Activated CD4-positive, alpha-beta T cell treated with anti-CD3 and anti-CD28 coated beads for 36 hours (primary cell): ENCODE results near the gene FCN1. TPM values are rescaled to one million over a fixed set of nuclear protein-coding genes. Genes with fewer than 3 reads are reported as not detected.

Experiments used
- ATAC-seq: fragments of 200-7000 bp; cut with Tn5 transposase; one replicate; pipeline ENCODE4 v1.10.0; 2021; ENCODE audit warnings: mild to moderate bottlenecking, moderate library complexity
- CTCF ChIA-PET: fragments of 350-600 bp; sonication (Branson Sonifier 250); formaldehyde crosslinking; loops from one replicate; lab custom pipeline; 2021; ENCODE audit warnings: antibody characterized with exemption; lab: Charles Lee
- POLR2A ChIA-PET: fragments of 350-600 bp; sonication (Branson Sonifier 250); formaldehyde crosslinking; loops from one replicate; lab custom pipeline; 2021; ENCODE audit warnings: antibody characterized with exemption, inconsistent platforms; lab: Charles Lee
- DNase-seq: peaks from one replicate; pipeline ENCODE4 v3.0.0-alpha.2; 2020
- H3K27ac Mint-ChIP-seq: one replicate; pipeline ENCODE4 v1.8.0; 2021; ENCODE audit warnings: mixed read lengths
- H3K27me3 Mint-ChIP-seq: one replicate; pipeline ENCODE4 v1.8.0; 2021; ENCODE audit warnings: mixed read lengths
- H3K36me3 Mint-ChIP-seq: one replicate; pipeline ENCODE4 v1.8.0; 2021; ENCODE audit warnings: low read depth, mixed read lengths
- H3K4me1 Mint-ChIP-seq: one replicate; pipeline ENCODE4 v1.8.0; 2021; ENCODE audit warnings: mixed read lengths
- H3K4me3 Mint-ChIP-seq: one replicate; pipeline ENCODE4 v1.8.0; 2021; ENCODE audit warnings: mild to moderate bottlenecking, moderate library complexity, mixed read lengths
- H3K9me3 Mint-ChIP-seq: one replicate; pipeline ENCODE4 v1.8.0; 2021; ENCODE audit warnings: low read depth, mixed read lengths
- intact Hi-C, 2 experiments: fragments of 100-400 bp; cut with DNase I in 1 of 2; cut with micrococcal nuclease in 1 of 2; formaldehyde crosslinking; loops; one replicate each; pipeline versions ENCODE4 v1.14.2 to v1.15.1; 2022 to 2024; cut with DNase I, micrococcal nuclease
- total RNA-seq, 2 experiments: library from RNA; stranded (reverse); gene quantifications; one replicate each; pipeline ENCODE4 v1.2.3, GENCODE V29; 2021

The FCN1 gene
- total RNA-seq, 2 experiments from 2014 or later, result not detected

DNA sequence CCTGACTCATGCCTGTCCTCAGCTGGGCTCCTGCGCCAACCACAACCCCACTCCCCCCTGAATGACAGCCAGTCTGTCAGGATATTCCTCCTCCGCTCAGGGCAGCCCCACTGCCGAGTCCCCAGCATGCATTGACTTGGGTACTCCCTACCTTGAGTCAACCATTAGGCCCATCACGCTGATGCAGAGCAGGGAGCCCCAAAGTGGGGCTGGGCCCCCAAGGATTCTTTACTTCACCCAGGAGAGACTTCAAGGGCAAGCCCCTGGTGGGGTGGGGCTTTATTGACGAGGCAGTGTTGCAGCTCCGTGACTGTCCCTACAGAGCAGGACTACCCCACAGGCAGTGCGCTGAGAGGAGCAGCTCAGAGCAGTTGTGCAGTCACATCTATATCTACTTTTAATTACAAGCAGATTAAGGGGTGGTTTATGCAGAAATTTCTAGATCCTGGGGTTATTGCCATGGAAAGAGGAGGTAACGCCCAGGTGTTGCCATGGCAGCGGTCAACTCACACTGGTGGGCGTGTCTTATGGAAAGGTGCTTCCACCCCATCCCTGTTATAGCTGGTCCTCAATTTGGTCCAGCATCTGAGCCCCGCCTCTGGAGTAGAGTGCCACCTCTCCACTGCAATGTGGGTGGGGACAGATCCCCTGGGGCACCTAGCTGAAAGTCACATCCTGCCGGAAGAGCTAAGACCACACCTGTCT, 32.1 kb upstream of the FCN1 start:
- Mint-ChIP-seq H3K36me3 (no peaks in the 10 kb centered on the region), H3K9me3 (no peaks in the 10 kb centered on the region), H3K4me3 (no peak overlapping the region), H3K27ac (no peak overlapping the region), H3K4me1 (no peaks in the 10 kb centered on the region), H3K27me3 (no peaks in the 10 kb centered on the region)
- DNase-seq, result no peak
- intact Hi-C loops, result no loop called here
- ChIA-PET CTCF (no interaction called here), POLR2A (no interaction called here)
- ATAC-seq, result no peak

DNA sequence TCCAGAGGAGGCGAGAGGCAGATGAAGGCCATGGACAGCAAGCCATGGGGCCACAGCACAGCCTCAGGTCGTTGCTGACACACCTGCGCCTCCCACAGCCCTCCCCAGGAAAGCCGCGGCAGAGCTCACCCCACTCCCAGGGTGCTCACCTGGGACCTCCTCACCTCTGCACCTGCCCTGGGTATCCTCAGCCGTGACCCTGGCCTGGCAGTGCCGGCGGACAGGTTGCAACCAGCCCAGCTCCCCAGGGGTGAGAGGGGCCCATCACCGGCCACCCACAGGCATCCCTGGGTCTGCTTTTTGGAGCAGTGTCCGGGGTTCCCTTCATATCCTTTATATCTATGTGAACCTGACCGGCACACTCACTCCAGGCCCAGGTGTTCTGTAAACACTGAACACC, 30.4 kb upstream of the FCN1 start:
- intact Hi-C loops, result no loop called here
- H3K27me3 Mint-ChIP-seq, result no peaks in the 10 kb centered on the region
- ATAC-seq, result no peak
- H3K4me1 Mint-ChIP-seq, result no peaks in the 10 kb centered on the region
- no peaks in the 10 kb centered on the region for H3K9me3 Mint-ChIP-seq
- no peaks in the 10 kb centered on the region for H3K36me3 Mint-ChIP-seq
- ChIA-PET CTCF (no interaction called here), POLR2A (no interaction called here)
- no peak overlapping the region for H3K4me3 Mint-ChIP-seq
- H3K27ac Mint-ChIP-seq, result no peak overlapping the region
- DNase-seq, result no peak

DNA sequence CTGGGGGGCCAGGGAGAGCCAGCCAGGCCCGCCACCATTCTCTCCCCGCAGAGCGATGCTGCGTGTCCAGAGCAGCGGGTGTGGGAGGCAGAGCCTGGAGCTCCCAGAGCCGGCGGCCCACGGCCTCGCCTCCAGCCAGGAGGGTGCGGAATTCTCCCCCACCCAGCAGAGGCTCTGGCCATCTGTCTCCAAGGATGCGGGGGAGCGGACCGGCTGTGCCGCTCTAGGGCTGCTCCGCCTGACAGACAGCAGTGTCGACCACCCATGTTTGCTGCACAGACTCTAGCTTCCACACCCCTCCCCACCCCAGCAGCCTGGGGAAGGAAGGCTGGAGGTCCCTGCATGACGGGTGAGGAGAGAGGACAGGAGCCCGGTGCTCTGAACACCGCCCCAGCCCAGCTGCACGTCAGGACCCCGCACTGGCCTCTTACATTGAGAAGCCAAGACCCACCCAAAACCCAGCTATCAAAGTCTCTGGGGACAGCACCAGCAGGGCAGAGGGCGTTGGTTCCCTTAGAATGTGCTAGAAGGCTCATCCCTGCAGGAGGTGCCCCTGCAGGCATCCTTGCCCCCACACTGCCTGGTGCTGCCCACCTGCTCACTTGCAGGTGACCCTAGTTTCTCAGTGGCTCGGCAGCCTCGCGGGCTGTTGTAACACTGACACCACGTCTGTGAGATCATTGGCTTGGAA, 29.7 kb upstream of the FCN1 start:
- Mint-ChIP-seq H3K9me3 (no peaks in the 10 kb centered on the region), H3K4me3 (no peak overlapping the region), H3K4me1 (no peaks in the 10 kb centered on the region), H3K27ac (no peak overlapping the region), H3K36me3 (no peaks in the 10 kb centered on the region), H3K27me3 (no peaks in the 10 kb centered on the region)
- ChIA-PET CTCF (no interaction called here), POLR2A (no interaction called here)
- DNase-seq (no peak), ATAC-seq (no peak)
- intact Hi-C loops, result no loop called here

GRCh38 chr9:134946663-134947062, 29.0 kb upstream of the FCN1 start:
- ATAC-seq (no peak), DNase-seq (no peak)
- POLR2A ChIA-PET, result no interaction called here
- H3K36me3 Mint-ChIP-seq, result no peaks in the 10 kb centered on the region
- CTCF ChIA-PET, result no interaction called here
- no peak overlapping the region for H3K4me3 Mint-ChIP-seq
- intact Hi-C loops, result no loop called here
- H3K27me3 Mint-ChIP-seq, result no peaks in the 10 kb centered on the region
- no peaks in the 10 kb centered on the region for H3K4me1 Mint-ChIP-seq
- H3K9me3 Mint-ChIP-seq, result no peaks in the 10 kb centered on the region
- H3K27ac Mint-ChIP-seq, result no peak overlapping the region

DNA sequence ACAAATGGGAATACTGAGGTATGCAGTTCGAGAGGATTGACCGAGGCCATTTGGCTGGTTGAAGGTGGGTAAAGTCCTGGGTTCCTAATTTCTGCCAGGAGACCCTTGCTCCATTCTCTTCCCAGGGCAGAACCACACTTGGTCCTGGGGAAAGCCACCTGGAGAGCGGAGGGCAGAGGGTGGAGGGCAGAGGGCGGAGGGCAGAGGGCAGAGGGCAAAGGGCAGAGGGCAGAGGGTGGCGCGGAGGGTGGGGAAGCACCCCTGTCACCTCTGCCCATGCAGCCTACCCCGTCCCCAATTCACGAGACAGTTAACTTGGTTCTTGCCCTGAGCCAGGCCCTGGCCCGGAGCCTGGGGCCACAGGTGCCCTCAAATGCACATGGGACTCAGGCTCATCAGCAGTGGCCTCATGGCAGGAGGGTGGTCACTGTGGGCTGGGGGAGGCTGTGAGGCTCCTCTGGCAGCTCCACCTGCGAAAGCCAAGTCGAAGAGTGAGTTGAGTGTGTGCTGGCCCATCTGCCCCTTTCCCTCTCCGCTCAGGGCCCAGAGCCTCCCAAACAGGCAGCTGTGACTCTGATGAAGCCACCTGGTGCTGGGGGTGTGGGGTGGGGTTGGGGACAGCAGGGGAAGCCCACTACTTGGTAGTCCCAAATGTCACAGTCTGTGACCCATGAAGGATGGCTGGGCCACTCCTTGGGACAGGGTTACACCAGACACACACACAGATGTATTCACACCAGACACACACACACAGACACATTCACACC, 28.0 kb upstream of the FCN1 start:
- Mint-ChIP-seq H3K4me3 (no peak overlapping the region), H3K36me3 (no peaks in the 10 kb centered on the region), H3K27me3 (no peaks in the 10 kb centered on the region), H3K9me3 (no peaks in the 10 kb centered on the region), H3K4me1 (no peaks in the 10 kb centered on the region), H3K27ac (no peak overlapping the region)
- POLR2A ChIA-PET, result no interaction called here
- ATAC-seq (no peak), DNase-seq (no peak)
- intact Hi-C loops, result no loop called here
- CTCF ChIA-PET, result interaction anchor here (0.6 kb wide), 1 partner anchor 252 kb away, joined by 3 read pairs; no protein-coding TSS in a partner anchor

- intact Hi-C loops, result no loop called here
- no peaks in the 10 kb centered on the region for H3K4me1 Mint-ChIP-seq
- no peak overlapping the region for H3K27ac Mint-ChIP-seq
- H3K4me3 Mint-ChIP-seq, result no peak overlapping the region
- POLR2A ChIA-PET, result no interaction called here
- no peaks in the 10 kb centered on the region for H3K27me3 Mint-ChIP-seq
- no peak for ATAC-seq
- DNase-seq, result no peak
- CTCF ChIA-PET, result interaction anchor here (0.6 kb wide), 1 partner anchor 252 kb away, joined by 3 read pairs; no protein-coding TSS in a partner anchor
- no peaks in the 10 kb centered on the region for H3K36me3 Mint-ChIP-seq
- H3K9me3 Mint-ChIP-seq, result no peaks in the 10 kb centered on the region
Measured at GRCh38 chr9:134944916-134945315, 27.2 kb upstream of the FCN1 start.

DNA sequence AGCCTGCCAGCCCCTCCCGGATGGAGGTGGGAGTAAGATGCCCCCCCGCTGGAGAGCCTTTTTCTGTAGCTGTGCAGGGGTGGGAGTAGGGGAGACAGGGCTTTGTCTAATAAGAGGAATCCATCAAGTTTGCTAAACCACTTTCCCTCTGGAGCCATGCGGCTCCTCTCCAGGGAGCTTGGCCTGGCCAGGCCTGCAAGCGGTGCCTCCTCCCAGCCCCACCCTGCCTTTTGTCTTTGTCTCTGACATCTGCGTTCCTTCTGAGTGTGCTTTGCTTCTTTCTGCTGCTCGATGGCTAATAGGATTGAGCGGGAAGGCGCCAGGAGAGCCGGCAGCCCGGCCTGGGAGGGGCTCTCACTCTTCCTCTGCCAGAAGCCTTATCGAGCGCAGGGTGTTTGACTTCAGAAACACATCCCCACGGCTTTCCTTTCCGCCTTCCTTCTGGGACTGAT, 26.7 kb upstream of the FCN1 start:
- Mint-ChIP-seq H3K4me1 (no peaks in the 10 kb centered on the region), H3K9me3 (no peaks in the 10 kb centered on the region), H3K27ac (no peak overlapping the region), H3K4me3 (no peak overlapping the region), H3K36me3 (no peaks in the 10 kb centered on the region), H3K27me3 (no peaks in the 10 kb centered on the region)
- ChIA-PET POLR2A (no interaction called here), CTCF (no interaction called here)
- intact Hi-C loops, result no loop called here
- no peak for DNase-seq
- ATAC-seq, result no peak

DNA sequence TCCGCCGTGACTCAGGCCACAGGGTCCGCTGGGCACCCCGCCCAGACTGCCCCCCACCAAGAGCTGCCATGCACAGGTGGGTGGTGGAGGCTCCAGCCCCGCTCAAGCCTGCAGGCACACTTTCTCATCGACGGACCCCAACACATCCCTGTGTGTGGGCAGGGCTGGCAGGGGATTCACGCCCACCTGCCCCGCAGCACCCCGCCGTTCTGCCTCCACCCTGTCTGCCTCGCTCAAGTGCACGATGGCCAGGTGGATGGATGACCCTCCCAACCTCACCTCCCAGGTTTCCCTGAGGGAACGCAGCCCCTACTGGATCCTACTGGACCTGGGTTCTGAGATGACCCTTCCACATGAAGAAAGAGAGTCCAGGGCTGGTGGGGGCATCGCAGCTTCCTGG, 26.1 kb upstream of the FCN1 start:
- ATAC-seq, result no peak
- Mint-ChIP-seq H3K27me3 (no peaks in the 10 kb centered on the region), H3K4me1 (no peaks in the 10 kb centered on the region), H3K36me3 (no peaks in the 10 kb centered on the region), H3K9me3 (no peaks in the 10 kb centered on the region), H3K27ac (no peak overlapping the region), H3K4me3 (no peak overlapping the region)
- intact Hi-C loops, result no loop called here
- POLR2A ChIA-PET, result no interaction called here
- CTCF ChIA-PET, result no interaction called here
- DNase-seq, result no peak

- Mint-ChIP-seq H3K27ac (no peak overlapping the region), H3K9me3 (no peaks in the 10 kb centered on the region), H3K27me3 (no peaks in the 10 kb centered on the region), H3K4me3 (no peak overlapping the region), H3K4me1 (no peaks in the 10 kb centered on the region), H3K36me3 (no peaks in the 10 kb centered on the region)
- ChIA-PET POLR2A (no interaction called here), CTCF (no interaction called here)
- DNase-seq, result no peak
- ATAC-seq, result no peak
- intact Hi-C loops, result no loop called here
Measured at GRCh38 chr9:134943411-134943810, 25.7 kb upstream of the FCN1 start.

DNA sequence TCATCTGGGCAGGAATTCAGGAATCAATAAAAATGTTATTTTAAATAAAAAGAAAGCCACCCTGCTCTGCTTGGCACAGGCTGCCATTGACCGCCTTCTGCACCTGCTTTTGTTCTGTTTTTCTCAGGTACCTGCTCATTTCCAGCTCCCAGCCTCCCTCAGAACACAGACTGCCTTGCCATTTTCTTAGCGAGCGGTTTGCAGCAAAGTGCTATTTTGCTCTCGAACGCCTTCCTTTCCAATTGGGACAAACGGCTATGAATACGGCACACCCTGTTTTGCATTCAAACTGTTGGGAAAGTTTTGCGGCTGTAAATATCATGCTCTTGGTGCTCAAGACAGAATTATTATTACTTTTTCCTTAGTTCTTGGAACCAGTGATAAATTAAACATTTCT, 25.1 kb upstream of the FCN1 start:
- POLR2A ChIA-PET, result no interaction called here
- Mint-ChIP-seq H3K27me3 (no peaks in the 10 kb centered on the region), H3K4me1 (no peaks in the 10 kb centered on the region), H3K9me3 (no peaks in the 10 kb centered on the region), H3K27ac (no peak overlapping the region), H3K36me3 (no peaks in the 10 kb centered on the region), H3K4me3 (no peak overlapping the region)
- intact Hi-C loops, result no loop called here
- no peak for DNase-seq
- no peak for ATAC-seq
- CTCF ChIA-PET, result no interaction called here

- Mint-ChIP-seq H3K4me3 (no peak overlapping the region), H3K4me1 (no peaks in the 10 kb centered on the region), H3K9me3 (no peaks in the 10 kb centered on the region), H3K36me3 (no peaks in the 10 kb centered on the region), H3K27me3 (no peaks in the 10 kb centered on the region), H3K27ac (no peak overlapping the region)
- ChIA-PET CTCF (no interaction called here), POLR2A (no interaction called here)
- DNase-seq (no peak), ATAC-seq (no peak)
- intact Hi-C loops, result no loop called here
Measured at GRCh38 chr9:134942011-134942787, 24.5 kb upstream of the FCN1 start.
